GM19463 (cell line): Measurements from ENCODE around the gene NLRC5.

Experiments used
- ATAC-seq: cut with Tn5 transposase; IDR thresholded peaks from one replicate; pipeline ENCODE4 v1.9.1; 2021; ENCODE audit warnings: mild to moderate bottlenecking, moderate library complexity; ENCODE audit not compliant: unreplicated experiment

Gene NLRC5

GRCh38 chr16:57024894-57025680 is 35.7 kb downstream of the NLRC5 start:
- no peak for ATAC-seq

GRCh38 chr16:57025941-57026777 is 36.8 kb downstream of the NLRC5 start:
- ATAC-seq, result no peak

GRCh38 chr16:57026778-57027062 is 37.4 kb downstream of the NLRC5 start:
- ATAC-seq, result no peak

- no peak for ATAC-seq
Measured at GRCh38 chr16:57027067-57027466, 37.7 kb downstream of the NLRC5 start.

DNA sequence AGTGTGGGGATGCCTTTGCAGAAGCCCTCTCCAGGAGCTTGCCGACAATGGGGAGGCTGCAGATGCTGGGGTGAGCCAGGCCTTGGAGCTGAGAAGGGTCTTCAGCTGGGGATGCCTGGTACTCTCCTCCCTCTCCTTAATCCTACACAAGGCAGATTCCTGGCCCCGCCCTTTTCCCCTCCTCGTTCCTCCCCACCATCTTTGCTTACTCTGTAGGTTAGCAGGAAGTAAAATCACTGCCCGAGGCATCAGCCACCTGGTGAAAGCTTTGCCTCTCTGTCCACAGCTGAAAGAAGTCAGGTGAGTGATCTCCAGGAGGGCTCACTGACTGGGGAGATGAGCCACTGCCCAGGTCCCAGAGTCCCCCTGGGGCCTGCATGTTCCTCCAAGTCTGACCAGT is 38.7 kb downstream of the NLRC5 start:
- no peak for ATAC-seq

DNA sequence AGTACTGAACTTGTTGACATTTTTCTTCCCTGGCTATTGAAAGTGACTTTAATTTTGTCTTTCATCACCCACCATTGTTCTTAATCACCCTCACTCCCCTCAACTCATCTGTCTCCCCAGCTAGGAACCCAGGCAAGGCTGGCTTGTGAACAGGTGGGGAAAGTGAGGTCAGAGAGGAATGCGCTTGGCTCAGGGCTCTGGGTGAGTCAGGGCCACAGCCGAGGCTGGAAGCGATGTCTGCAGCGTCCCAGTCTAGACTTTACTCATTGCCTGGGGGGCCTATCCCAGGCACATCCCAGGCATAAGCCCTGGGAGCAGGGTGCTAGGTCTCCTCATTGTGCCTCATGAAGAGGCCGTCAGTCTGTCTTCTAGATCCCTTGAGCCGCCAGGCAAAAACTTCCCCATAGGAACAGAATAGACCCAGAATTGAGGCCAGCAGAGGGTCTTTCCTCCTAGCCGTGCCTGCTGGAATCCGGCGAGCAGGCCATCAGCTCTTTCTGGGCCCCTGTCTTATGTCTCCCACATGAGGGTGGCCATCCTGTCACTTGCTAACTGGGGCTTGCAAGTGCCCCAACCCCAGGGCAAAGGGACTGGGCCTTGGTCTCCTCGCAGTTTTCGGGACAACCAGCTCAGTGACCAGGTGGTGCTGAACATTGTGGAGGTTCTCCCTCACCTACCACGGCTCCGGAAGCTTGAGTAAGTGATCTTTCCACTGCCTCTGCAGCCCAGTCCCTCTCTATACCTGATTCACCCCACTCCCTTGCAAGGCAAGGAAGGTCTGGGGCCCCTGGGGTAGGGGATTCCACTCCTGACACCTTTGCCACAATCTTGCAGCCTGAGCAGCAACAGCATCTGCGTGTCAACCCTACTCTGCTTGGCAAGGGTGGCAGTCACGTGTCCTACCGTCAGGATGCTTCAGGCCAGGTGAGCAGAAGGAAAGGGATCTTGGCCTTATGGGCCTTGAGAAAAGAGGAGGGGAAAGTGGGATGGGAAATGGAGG is 40.1 kb downstream of the NLRC5 start:
- ATAC-seq, result no peak

DNA sequence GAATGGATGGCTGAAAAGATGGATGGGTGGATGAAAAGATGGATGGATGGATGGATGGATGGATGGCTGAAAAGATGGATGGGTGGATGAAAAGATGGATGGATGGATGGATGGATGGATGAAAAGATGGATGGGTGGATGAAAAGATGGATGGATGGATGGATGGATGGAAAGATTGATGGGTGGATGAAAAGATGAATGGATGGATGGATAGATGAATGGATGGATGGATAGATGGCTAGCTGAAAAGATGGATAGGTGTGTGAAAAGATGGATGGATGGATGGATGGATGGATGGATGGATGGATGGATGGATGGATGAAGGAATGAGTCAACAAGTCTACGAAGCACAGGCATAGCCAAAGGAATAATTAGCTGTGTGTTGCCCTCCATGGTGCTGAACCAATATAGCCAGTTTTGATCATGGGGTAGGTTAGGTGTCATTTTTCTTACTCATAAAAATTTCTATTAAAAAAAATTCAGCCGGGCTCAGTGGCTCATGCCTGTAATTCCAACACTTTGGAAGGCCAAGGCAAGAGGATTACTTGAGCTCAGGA is 41.1 kb downstream of the NLRC5 start:
- no peak for ATAC-seq

GRCh38 chr16:57031156-57031555 is 41.8 kb downstream of the NLRC5 start:
- no peak for ATAC-seq

- ATAC-seq, result no peak
Measured at GRCh38 chr16:57032346-57032745, 43.0 kb downstream of the NLRC5 start.

GRCh38 chr16:57032931-57033330 is 43.6 kb downstream of the NLRC5 start:
- ATAC-seq, result no peak

GRCh38 chr16:57036315-57036714 is 47.0 kb downstream of the NLRC5 start:
- no peak for ATAC-seq

DNA sequence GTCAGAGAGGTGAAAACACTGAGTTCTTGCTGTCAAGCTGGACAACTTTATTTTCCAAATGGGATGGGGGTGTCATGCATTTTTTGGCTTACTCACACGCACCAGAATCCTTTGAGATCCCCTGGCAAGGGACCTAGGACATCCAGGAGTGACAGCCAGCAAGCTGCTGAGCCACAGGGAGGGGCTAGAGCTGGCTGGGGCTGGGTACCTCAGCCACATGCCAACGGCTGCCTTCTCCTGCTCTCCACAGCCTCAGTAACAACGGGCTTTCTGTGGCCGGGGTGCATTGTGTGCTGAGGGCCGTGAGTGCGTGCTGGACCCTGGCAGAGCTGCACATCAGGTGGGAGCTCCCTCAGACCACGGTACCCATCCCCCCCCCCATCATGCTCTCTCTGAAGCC is 47.6 kb downstream of the NLRC5 start:
- no peak for ATAC-seq

DNA sequence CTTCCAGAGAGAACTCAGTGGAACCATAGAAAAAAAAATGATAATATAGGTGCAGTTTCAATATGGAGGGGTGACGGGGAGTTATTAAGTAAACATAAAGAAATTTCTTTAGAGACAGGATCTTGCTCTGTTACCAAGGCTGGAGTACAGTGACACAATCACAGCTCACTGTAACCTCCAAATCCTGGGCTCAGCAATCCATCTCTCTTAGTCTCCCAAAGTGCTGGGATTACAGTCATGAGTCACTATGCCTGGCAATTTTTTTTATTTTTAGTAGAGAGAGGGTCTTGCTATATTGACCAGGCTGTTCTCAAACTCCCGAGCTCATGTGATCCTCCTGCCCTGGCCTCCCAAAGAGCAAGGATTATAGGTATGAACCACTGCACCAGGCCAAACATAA is 48.8 kb downstream of the NLRC5 start:
- no peak for ATAC-seq

GRCh38 chr16:57039148-57039812 is 49.9 kb downstream of the NLRC5 start:
- no peak for ATAC-seq

GRCh38 chr16:57041182-57042156 is 52.1 kb downstream of the NLRC5 start:
- ATAC-seq, result peak; percentile 32

DNA sequence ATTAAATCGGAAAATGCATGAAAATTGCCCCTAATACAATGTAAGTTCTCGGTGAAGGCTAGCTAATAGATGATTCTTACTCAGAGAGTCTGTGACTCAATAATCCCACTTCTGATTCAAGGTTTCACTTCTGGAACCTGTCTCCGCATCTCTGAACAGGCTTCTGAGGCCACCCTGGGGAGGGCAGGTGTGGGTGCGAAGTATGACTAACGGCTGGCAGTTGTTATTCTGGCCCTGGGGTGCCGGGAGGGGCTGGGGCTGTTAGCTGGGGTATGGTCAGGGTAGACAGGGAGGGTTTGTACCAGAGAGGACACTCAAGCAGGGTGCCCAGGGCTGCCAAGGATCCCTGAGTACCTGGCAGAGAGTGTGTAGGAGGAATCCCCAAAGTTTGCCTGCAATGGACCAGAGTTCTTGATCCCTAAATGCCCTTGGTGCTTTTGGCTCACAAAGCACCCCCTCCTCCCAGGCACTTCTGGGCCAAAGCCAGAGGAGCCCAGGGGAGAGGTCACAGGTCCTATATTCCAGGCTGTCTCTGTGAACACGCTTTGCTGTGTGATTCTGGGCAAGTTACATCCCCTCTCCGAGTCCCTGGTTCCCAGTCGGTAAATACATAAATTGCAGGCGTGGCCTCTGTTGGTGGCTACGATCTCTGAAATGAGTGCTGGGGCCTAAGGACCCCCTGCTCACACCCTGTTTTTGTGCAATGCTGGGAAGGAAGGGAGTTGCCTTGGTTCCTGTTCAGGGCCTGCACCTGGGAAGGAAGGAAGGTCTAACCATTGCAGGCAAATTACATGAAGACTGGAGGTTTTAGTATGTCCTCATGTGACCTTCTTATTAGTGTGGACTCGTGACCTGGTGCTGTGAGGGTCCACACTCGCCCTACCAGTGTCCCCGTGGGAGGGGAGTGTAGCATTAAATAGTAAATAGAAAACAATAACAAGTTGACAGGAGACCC is 53.1 kb downstream of the NLRC5 start:
- peak; percentile 72 for ATAC-seq

DNA sequence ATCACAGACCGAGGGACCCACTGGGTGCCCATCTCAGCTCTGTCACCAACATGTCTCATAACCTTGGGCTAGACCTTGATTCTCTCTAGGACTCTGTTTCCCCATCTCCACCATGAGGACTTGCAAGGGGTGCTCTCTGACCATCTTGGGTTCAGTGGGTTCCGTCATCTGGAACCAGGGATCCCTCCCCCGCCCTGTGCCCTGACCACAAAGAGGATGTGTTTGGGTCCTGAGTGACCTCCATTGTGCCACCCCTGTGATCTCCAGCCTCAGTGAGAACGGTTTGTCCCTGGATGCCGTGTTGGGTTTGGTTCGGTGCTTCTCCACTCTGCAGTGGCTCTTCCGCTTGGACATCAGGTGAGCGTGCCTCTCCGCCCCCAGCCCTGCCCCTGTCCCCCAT is 53.9 kb downstream of the NLRC5 start:
- ATAC-seq, result no peak
